ENCODE data around the gene NUDT9. TPM values are rescaled to one million over a fixed set of nuclear protein-coding genes. Genes with fewer than 3 reads are reported as not detected.
A peak's percentile ranks its signal among the peaks of the same experiment; 100 is the strongest.
"Not testable (repeated sequence)": the region's sequence is repeated elsewhere in the genome, so short reads cannot be mapped to it uniquely, and the experiment has no call there.

Gene NUDT9
- total and polyA plus RNA-seq, 8 donors: 3.6 to 44.9 (median 17.6) TPM

DNA sequence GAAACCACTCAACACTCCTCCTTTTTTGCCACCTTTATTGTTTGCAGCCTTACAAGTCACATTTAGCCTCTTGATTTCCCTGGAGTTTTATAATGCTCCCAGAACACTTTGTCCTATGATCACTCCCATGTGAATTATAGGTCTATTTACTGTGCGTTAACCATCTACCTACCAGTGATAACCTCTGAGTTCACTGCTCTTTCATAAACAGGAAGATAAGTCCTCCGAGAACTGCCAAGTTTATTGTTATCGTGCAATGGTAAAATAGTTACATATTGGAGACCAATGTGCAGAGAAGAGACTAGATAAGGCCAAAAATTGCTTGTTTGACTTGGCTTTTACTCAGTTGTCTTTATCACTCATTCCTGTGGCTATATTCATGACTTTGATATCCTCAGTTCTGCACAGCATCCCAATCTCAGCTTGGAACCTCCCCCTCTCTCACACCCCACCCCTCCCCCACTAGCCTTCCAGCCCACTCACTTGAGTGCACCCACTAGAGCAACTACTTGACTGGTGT, 12.9 kb upstream of the NUDT9 start:
- 21 to 49% (median 33%) methylated on average over 3 of the region's 3 CpGs for WGBS, 5 donors
- peak in 1 of 2 donors; percentile 31 for DNase-seq
- peak overlapping the region in 3 of 5 donors; percentile 10 to 59 (median 40) for H3K27ac ChIP-seq

GRCh38 chr4:87410157-87410556, 12.2 kb upstream of the NUDT9 start:
- no peak for DNase-seq
- 30 to 50% (median 31%) methylated on average over 2 of the region's 2 CpGs for WGBS, 5 donors

More for the DNA sequence above, 12.9 kb upstream of the NUDT9 start:
- H3K9me3 ChIP-seq: peaks cover 0 to 4% (median 1%) of the 10 kb centered on the region in 4 donors
- H3K4me3 ChIP-seq: no peak overlapping the region
- no peaks in the 10 kb centered on the region for H3K36me3 ChIP-seq
- no peaks in the 10 kb centered on the region for H3K27me3 ChIP-seq
- TF ChIP-seq CTCF (IDR thresholded peaks at IDR 0.05) (no peak), POLR2AphosphoS5 (IDR thresholded peaks at IDR 0.05) (peak in 2 of 3 donors; percentile 86 to 93), EP300 (IDR thresholded peaks at IDR 0.05) (no peak), POLR2A (IDR thresholded peaks at IDR 0.05) (no peak)
- intact Hi-C loops (cut with DNase I; ENCODE audit: low total_unique reads): no loop called here
- H3K4me1 ChIP-seq: peaks cover 0 to 24% (median 8%) of the 10 kb centered on the region in 4 donors

GRCh38 chr4:87410679-87411078, 11.7 kb upstream of the NUDT9 start:
- Histone ChIP-seq H3K4me1 (peaks cover 0 to 24% (median 8%) of the 10 kb centered on the region in 4 donors), H3K4me3 (no peak overlapping the region), H3K9me3 (peaks cover 0 to 4% (median 1%) of the 10 kb centered on the region in 4 donors), H3K27ac (no peak overlapping the region), H3K27me3 (no peaks in the 10 kb centered on the region), H3K36me3 (no peaks in the 10 kb centered on the region)
- DNase-seq: no peak
- intact Hi-C loops (cut with DNase I; ENCODE audit: low total_unique reads): no loop called here
- TF ChIP-seq POLR2AphosphoS5 (IDR thresholded peaks at IDR 0.05) (no peak), EP300 (IDR thresholded peaks at IDR 0.05) (no peak)
- WGBS, 5 donors: 88 to 96% (median 95%) methylated on average over 2 of the region's 2 CpGs

More at GRCh38 chr4:87410157-87410556, 12.2 kb upstream of the NUDT9 start:
- Histone ChIP-seq H3K27ac (no peak overlapping the region), H3K4me1 (peaks cover 0 to 24% (median 8%) of the 10 kb centered on the region in 4 donors), H3K36me3 (no peaks in the 10 kb centered on the region), H3K9me3 (peaks cover 0 to 4% (median 1%) of the 10 kb centered on the region in 4 donors), H3K4me3 (no peak overlapping the region), H3K27me3 (no peaks in the 10 kb centered on the region)
- intact Hi-C loops (cut with DNase I; ENCODE audit: low total_unique reads): no loop called here
- TF ChIP-seq POLR2AphosphoS5 (IDR thresholded peaks at IDR 0.05) (no peak), CTCF (IDR thresholded peaks at IDR 0.05) (no peak), POLR2A (IDR thresholded peaks at IDR 0.05) (no peak), EP300 (IDR thresholded peaks at IDR 0.05) (no peak)

DNA sequence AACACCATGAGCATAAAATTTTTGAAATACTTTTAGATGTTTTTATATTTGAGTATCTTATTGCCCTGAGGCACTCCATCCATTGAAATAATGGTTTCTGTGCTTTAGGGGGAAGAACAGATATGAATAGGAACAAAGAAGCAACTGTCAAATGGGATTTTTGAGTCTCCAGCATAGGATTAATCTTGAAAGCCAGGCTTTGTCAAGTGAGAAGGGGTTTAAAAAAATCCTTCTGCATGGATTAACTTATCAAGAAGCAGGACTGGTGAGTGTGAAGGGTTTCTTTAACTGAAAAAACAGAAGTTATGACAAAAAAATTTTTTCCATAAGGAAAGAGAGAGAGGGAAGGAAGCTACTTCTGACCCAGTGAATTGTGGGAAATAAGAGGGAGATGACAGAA, 7.6 kb upstream of the NUDT9 start:
- intact Hi-C loops (cut with DNase I; ENCODE audit: low total_unique reads): no loop called here
- no peaks in the 10 kb centered on the region for H3K36me3 ChIP-seq
- no peak overlapping the region for H3K4me3 ChIP-seq
- TF ChIP-seq POLR2A (IDR thresholded peaks at IDR 0.05) (no peak), EP300 (IDR thresholded peaks at IDR 0.05) (no peak), POLR2AphosphoS5 (IDR thresholded peaks at IDR 0.05) (no peak), CTCF (IDR thresholded peaks at IDR 0.05) (no peak)
- DNase-seq: no peak
- H3K27me3 ChIP-seq: no peaks in the 10 kb centered on the region
- H3K4me1 ChIP-seq: peaks cover 0 to 16% (median 8%) of the 10 kb centered on the region in 4 donors
- H3K27ac ChIP-seq: no peak overlapping the region
- H3K9me3 ChIP-seq: peaks cover 0 to 4% (median 1%) of the 10 kb centered on the region in 4 donors

DNA sequence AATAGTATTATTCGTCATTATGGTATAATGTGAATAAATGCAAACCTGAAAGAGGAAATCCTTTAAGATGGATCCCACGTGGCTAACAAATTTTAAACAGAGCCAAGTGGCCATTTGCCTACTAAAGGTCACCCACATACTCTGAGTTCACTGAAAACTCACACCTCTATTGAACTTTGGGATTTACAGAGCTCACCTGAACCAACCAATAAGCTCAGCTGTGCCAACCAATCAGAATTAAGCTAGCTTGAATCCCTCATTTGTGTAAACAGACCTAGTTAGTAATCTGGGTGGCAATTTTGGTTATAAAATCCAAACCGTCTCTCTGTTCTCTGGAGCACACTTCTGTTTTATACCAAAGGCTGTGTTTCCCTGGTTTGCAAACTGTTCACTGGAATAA, 5.4 kb upstream of the NUDT9 start:
- intact Hi-C loops (cut with DNase I; ENCODE audit: low total_unique reads): no loop called here
- Histone ChIP-seq H3K4me3 (no peak overlapping the region), H3K9me3 (peaks cover 0 to 4% (median 1%) of the 10 kb centered on the region in 4 donors), H3K27me3 (no peaks in the 10 kb centered on the region), H3K36me3 (no peaks in the 10 kb centered on the region), H3K27ac (no peak overlapping the region), H3K4me1 (peaks cover 7 to 23% (median 16%) of the 10 kb centered on the region in 4 donors)
- TF ChIP-seq EP300 (IDR thresholded peaks at IDR 0.05): no peak
- TF ChIP-seq POLR2AphosphoS5 (IDR thresholded peaks at IDR 0.05): no peak
- no peak for TF ChIP-seq POLR2A (IDR thresholded peaks at IDR 0.05)
- no peak for DNase-seq
- WGBS, 5 donors: 40 to 54% (median 45%) methylated on average over 3 of the region's 3 CpGs

DNA sequence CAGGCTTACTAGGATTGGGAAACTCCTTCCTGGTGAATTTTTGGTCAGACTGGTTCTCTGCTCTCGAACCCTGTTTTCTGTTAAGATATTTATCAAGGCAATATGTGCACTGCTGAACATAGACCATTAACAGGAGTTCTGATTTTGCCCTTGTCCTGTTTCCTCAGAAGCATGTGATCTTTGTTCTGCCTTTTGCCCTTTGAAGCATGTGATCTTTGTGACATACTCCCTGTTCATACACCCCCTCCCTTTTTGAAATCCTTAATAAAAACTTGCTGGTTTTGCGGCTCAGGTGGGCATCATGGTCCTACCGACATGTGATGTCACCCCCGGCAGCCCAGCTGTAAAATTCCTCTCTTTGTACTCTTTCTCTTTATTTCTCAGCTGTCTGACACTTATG, 4.0 kb upstream of the NUDT9 start:
- intact Hi-C loops (cut with DNase I; ENCODE audit: low total_unique reads): not testable (repeated sequence)

More for the DNA sequence above, 4.0 kb upstream of the NUDT9 start:
- H3K4me1 ChIP-seq: peaks cover 10 to 29% (median 20%) of the 10 kb centered on the region in 4 donors
- H3K27ac ChIP-seq, H3K4me3 ChIP-seq, H3K36me3 ChIP-seq, H3K9me3 ChIP-seq, DNase-seq, H3K27me3 ChIP-seq: not testable (repeated sequence)
- 94 to 97% (median 95%) methylated on average over 4 of the region's 4 CpGs for WGBS, 5 donors
